WI38 (cell line): ENCODE measurements around the gene UCK1.
A peak's percentile ranks its signal among the peaks of the same experiment; 100 is the strongest.

Experiments
- H3K4me3 ChIP-seq: 2 replicates; pipeline ENCODE4 v1.5.1; 2011; ENCODE audit warnings: low read depth, mild to moderate bottlenecking, control low read depth, low read length
- TF ChIP-seq, protein P1 (sequence below): IDR thresholded peaks from 2 replicates; pipeline ENCODE4 v1.5.1; 2012; ENCODE audit warnings: low read depth, mild to moderate bottlenecking, control low read depth, low read length

Gene UCK1

DNA sequence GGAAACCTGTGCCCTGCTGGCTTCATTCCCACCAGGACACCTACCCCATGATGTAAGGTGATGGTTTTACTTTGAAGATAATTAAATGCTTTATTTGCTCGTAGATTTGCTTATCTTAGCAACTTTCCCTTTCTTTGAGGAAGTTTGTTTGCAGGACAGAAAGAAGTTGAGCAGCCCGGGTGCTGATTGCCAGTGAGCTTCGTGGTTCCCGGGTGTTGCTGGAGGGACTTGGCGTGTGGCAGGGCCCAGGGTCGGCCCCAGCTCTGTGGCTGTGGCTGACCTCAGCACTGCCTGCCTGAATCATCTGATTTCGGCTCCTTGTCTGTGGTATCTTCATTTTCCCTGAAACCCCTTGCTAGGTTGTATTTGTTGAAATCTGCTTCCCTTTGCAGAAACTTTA, 19.6 kb downstream of the UCK1 start:
- TF ChIP-seq, protein P1, sequence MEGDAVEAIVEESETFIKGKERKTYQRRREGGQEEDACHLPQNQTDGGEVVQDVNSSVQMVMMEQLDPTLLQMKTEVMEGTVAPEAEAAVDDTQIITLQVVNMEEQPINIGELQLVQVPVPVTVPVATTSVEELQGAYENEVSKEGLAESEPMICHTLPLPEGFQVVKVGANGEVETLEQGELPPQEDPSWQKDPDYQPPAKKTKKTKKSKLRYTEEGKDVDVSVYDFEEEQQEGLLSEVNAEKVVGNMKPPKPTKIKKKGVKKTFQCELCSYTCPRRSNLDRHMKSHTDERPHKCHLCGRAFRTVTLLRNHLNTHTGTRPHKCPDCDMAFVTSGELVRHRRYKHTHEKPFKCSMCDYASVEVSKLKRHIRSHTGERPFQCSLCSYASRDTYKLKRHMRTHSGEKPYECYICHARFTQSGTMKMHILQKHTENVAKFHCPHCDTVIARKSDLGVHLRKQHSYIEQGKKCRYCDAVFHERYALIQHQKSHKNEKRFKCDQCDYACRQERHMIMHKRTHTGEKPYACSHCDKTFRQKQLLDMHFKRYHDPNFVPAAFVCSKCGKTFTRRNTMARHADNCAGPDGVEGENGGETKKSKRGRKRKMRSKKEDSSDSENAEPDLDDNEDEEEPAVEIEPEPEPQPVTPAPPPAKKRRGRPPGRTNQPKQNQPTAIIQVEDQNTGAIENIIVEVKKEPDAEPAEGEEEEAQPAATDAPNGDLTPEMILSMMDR: no peak
- no peak overlapping the region for H3K4me3 ChIP-seq

DNA sequence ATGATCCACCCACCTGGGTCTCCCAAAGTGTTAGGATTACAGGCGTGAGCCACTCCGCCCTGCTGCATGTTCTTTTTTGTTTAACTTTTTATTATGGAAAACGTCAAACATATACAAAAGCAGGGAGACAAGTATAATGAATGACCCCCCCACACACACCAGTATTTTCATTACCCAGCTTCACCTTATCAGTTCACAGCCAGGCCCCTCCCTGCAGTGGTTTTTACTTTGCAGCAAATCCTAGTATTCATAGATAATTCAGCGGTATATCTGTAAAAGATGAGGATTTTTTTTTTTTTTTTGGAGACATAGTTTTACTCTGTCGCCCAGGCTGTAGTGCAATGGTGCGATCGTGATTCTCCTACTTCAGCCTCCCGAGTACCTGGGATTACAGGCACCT, 26.1 kb downstream of the UCK1 start:
- TF ChIP-seq, protein P1: no peak
- no peak overlapping the region for H3K4me3 ChIP-seq

DNA sequence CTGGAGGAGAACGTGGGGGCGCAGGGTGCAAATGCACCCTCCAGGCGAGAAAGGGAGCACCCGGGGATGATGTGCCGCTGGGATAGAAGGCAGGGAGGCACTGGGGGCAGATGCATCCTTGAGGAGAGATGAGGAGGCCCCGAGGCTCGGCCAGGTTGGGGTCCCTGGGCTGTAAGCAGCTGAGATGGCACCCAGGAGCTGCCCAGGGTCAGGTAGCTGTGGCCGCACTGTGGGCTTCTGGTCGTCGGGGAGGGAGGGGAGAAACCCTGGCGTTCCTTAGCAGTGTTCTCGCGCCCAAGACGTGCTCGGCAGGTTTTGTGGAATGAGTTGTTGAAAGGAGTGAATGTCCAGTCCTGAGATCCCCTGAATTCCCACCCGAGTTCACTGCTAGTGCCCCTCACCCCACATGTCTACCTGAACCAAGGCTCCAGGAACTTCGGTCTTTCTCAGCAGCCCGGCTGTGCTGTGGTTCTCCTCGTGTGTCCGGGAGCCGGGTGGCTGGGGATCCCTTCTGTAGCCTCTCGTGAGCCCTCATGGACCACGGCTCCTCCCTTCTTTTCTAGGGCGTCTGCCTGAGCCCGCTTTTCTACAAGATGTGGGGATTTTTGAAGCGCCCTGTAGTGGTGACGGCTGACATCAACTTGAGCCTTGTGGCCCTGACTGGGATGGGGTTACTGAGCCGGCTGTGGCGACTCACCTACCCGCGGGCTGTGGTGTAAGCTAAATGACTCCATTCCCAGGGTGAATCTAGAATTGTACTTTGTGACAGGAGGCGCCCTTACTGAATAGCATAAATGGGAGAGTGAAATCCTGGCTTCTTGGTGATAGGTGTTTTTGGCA, 27.2 kb downstream of the UCK1 start:
- TF ChIP-seq, protein P1: no peak
- H3K4me3 ChIP-seq: peak overlapping the region; percentile 85

DNA sequence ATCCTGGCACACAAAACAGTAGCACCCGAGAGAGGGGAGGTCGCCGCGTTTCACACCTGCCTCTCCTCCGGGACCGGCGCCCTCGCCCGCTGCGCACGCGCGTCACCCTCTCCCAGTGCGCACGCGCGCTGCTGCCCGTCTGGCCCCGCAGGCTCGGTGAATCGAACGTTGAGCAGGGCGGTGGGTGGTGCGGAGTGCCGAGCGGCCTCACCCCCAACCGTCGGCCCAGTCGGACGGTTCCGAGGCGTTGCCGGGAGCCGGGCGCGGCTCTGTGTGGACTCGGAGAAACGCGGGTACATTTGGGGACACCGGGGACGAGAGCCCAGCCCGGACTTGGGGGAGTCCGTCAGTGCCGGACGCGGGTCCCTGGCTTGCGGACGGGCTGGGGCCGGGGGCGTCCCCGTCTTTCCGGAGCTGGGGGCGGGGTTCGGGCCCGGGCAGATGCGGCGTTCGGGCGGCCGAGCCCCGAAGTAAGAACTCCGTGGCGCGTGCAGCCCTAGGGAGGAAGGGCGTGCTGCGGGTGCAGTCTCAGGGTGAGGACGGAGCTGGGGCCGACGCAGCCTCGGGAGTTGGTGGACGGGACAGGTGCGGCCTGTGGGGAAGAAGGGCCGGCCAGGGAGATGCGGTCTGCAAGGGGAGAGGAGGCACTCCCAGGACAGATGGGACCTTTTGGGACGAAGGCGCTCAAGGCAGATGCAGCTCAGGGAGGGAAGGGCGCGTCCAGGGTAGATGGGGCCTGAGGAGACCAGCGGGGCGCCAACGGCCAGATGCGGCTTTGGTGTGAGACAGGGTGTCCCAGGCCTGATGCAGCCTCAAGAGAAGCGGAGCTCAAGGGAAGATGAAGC, 28.1 kb downstream of the UCK1 start, which contains the start of gene POMT1:
Gene POMT1, plus strand, starts transcription at position 138 of the 845 bp plus-strand sequence. CDS start 1,301 bp downstream, outside the sequence.
- H3K4me3 ChIP-seq: peak within 1 kb of the TSS; percentile 85
- TF ChIP-seq, protein P1: no peak

DNA sequence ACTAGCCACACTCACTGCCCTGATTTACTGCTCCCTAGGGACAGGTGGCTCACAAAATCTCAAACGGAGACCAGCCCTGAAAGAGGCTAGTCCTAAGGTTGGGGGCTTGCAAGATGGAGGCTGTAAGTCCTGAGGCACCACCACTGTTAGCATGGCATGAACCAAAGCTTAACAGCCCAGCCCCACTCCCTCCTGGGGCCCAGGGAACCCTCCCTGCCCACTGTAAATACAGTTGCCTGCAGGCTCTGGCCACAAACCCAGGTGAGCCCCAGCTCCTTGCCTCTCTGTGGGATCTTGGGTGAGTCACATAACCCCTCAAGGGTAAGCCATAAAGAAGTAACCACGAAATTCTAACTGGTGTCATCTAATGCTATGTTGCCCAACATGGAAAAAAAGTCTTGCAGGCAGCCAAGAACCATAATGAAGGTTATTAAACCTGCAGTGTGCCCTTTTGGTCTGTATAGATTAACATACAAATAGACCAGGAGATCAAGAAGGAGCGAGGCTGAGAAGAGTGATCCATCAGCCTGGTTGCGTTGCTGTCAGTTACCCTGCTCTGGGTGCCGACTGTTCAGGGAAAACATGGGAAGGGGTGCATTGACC, 30.0 kb downstream of the UCK1 start:
- no peak overlapping the region for H3K4me3 ChIP-seq
- TF ChIP-seq, protein P1: no peak

DNA sequence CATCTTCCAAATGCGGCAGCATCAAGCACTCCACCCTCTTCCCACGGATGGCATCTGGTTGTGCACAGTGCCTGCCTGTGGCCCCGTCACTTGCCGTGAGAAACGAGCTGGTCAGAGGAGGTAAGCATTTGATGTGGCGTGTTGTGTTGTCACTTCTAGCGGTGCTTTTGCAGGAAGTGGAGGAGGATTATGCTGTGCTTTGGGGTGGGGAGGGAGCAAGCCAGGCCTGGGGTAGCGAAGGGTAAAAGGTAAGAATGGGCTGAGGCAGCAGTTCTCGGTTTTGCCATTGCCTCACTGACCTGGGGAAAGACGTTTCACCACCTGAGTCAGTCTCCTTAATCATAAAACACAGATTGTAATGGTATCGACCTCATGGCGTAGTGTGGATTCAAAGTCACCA, 30.7 kb downstream of the UCK1 start:
- no peak overlapping the region for H3K4me3 ChIP-seq
- TF ChIP-seq, protein P1: no peak
